AG08395 (cell line): ENCODE data around the gene TFE3.

Source experiments
- DNase-seq: peaks from one replicate; pipeline ENCODE4 v3.0.0; 2012; ENCODE audit warnings: mixed read lengths, low spot score

The TFE3 gene

GRCh38 chrX:49043220-49043986 is at the start of gene TFE3:
TSS of gene TFE3 (minus strand) at chrX:49043357. CDS start at chrX:49043226, 131 bp downstream.
- DNase-seq = peak; percentile 93

GRCh38 chrX:49089553-49089952 is 46.4 kb upstream of the TFE3 start:
- DNase-seq = no peak

- DNase-seq = no peak
Observed at GRCh38 chrX:49082271-49082871, 39.2 kb upstream of the TFE3 start.

DNA sequence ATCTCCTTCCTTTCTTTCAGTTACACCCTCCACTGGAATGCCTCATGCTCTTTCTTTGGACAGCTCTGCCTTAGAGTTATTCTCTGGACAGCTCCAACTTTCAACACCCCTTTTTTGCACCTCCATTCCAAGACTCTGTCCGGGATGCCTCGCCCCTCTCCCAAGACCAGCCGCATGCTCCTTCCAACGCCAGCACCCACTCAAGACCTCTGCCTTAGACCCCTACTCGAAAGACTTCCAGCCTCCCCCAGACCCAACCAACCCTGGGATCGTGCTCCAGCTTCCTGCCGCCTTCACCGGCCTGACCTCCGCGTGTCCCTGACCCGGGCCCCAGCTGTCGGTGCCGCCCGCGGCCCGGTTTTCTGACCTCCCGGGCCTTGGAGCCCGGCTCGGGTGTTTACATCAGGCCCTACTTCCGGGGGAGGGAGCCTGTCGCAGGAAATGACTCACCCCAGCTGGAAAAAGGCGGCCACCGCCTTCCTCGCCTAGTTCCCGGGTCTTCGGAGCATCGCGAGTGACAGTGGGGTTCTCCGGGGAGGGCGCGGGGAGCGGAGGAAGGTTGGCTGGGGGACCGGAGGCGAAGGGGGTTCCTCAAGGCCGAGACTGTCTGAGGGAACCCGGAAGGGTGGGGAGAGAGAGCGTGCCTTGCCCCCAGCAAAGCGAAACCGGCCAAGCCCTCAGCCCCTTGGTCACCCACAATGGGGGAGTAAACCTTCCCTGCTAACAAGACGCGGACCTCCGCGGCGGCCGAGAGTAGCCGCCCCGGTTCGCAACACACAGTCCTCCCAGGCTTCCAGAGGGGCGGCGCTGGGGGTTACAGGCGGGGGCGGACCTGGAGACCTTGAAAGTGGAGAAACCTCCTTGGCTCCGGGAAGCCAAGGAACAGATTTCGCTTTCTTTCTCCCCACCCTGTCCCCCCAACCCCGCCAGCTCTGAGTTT is 36.6 kb upstream of the TFE3 start, which contains the start of gene WDR45:
Gene WDR45 (minus strand): TSS at position 399 of the 940 bp plus-strand sequence. CDS start 1,792 bp downstream, outside the sequence.
- DNase-seq = peak; percentile 80

DNA sequence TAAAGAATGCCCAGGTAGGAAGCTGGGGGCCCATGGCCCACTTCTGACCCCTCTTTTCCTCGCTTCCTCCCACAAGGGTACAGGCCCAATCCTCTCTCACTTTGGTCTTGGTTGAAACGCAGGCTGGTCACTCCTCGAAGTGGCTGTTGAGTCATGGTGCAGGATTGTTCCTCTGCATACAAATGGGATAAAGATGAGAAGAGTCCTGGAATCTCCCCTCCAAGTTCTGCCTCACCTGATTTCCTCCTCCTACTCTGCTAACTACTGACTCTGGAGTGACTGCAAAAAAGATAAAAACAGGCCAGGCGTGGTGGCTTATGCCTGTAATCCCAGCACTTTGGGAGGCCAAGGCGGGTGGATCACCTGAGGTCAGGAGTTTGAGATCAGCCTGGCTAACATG is 34.8 kb upstream of the TFE3 start:
- no peak for DNase-seq

DNA sequence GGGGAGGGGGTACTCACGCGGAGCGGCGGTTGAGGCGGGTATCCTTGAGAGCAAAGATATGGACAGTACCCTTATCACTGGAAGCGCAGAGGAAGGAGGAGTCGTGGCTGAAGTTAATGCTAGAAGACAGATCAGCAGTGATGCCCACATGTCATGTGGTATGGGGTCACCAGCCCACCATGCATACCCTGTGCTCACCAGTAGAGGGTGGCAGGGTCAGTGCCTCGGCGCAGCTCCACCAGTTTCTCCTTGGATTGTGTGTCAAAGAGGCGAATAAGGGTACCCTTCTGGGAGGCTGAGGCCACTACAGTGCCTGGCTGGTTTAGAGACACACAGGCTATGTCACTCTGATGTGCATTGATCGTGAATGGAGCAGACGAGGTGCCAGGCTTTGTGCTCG is 32.2 kb upstream of the TFE3 start:
- DNase-seq = no peak

GRCh38 chrX:49073601-49074575 is 30.7 kb upstream of the TFE3 start, which contains the start of gene PRAF2:
TSS of gene PRAF2 (minus strand) at chrX:49074002. CDS start at chrX:49073987, 15 bp downstream.
- peak; percentile 89 for DNase-seq

DNA sequence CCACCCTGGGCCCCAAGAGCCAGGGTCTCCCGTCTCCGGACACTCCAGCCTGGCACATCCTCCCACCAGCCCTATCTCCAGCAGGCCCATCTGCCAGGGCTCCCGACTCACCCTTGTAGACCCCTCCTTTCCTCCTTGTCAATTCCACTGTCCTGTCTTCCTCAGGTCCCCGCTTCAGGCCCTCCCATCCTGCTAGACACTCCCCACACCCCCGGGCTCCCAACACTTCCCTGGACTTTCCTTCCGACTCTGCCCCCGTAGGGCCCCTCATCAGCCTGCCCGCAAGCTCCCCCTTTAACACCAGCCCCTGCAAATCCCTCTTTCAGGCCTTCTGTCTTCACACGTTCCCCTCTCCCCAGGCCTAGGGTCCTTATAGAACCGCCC is 29.5 kb upstream of the TFE3 start:
- DNase-seq = no peak

GRCh38 chrX:49071877-49072711 is 28.9 kb upstream of the TFE3 start:
- DNase-seq = peak; percentile 64

DNA sequence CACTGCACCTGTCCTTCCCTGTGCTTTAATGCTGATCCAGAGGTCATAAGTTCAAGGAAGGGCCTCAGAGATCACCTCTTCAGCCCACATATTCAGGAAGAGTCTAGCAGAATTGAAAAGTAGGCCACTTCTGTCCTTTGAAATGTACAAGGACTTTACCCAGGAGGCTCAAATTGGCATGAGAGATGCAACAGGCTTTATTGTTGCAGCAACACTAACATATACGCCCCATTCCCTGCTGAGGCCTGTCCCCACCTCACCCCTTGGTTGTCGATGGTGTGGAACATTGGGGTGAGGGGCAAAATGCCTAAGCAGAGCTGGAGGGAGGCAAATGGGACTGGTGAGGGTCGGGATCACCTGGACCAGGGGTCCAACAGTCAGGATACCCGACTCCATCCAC is 27.8 kb upstream of the TFE3 start:
- no peak for DNase-seq

- no peak for DNase-seq
Observed at GRCh38 chrX:49069038-49069437, 25.9 kb upstream of the TFE3 start.

DNA sequence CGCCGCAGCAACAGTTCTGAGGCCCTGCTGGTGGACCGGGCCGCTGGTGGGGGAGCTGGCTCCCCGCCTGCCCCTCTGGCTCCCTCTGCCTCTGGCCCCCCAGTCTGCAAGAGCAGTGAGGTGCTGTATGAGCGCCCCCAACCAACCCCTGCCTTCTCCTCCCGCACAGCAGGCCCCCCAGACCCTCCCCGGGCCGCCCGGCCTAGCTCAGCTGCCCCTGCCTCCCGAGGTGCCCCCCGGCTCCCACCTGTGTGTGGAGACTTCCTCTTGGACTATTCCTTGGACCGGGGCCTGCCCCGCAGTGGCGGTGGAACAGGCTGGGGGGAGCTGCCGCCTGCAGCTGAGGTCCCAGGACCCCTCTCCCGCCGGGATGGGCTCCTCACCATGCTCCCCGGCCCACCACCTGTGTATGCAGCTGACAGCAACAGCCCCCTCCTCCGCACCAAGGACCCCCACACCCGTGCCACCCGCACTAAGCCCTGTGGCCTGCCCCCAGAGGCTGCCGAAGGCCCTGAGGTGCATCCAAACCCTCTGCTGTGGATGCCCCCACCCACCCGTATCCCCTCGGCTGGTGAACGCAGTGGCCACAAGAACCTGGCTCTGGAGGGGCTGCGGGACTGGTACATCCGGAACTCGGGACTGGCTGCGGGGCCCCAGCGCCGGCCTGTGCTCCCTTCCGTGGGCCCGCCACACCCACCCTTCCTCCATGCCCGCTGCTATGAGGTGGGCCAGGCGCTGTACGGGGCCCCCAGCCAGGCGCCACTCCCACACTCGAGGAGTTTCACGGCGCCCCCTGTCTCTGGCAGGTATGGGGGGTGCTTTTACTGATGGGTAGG is 24.3 kb upstream of the TFE3 start:
- DNase-seq = no peak

GRCh38 chrX:49066690-49067089 is 23.5 kb upstream of the TFE3 start:
- DNase-seq = no peak

DNA sequence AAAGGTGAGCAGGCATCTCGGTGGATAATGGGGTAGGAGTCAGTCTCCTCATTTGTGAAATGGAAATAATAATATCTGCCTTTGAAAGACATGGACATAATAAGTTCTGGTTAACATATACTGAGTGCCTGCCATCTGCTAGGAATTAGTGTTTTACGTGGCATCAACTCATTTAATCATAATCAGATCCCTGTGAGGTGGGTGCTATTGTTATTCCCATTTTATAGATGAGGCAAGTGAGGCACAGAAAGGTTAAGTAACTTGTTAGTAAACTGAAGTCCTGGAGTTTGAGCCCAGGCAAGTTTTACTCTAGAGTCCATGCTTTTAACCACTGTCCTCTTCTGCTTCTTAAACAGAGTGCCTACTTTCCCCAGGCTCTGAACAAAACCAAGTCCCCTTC is 23.1 kb upstream of the TFE3 start:
- no peak for DNase-seq

DNA sequence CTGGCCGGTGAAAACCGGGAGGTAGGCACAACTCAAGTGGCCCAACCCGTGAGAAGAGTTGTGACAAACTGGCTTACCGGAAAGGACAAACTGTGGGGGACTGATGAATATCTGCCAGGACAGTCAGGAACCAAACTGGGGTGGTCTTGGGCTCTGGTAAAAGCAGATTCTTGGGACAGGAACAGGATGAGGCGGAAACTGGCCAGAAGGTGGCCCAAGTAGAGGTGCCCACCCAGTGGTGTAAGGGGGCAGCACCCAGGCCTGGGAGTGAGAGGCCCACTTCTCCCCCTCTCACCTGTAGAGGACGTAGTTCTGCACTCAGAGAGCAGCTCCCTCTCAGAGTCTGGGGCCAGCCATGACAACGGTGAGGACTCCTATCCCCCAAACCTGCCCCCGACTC is 21.6 kb upstream of the TFE3 start:
- no peak for DNase-seq

DNA sequence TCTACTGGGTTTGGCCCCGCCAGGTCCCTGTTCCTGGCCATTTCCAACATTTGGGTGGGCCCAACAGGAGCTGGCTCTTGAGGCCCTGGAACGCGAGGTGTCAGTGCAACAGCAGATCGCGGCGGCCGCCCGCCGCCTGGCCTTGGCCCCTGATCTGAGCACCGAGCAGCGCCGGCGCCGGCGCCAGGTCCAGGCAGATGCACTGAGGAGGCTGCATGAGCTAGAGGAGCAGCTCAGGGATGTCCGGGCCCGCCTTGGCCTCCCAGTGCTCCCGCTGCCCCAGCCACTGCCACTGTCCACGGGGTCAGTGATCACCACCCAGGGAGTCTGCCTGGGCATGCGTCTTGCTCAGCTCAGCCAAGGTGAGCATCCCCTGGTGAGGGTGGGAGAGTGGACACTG is 21.1 kb upstream of the TFE3 start:
- no peak for DNase-seq

DNA sequence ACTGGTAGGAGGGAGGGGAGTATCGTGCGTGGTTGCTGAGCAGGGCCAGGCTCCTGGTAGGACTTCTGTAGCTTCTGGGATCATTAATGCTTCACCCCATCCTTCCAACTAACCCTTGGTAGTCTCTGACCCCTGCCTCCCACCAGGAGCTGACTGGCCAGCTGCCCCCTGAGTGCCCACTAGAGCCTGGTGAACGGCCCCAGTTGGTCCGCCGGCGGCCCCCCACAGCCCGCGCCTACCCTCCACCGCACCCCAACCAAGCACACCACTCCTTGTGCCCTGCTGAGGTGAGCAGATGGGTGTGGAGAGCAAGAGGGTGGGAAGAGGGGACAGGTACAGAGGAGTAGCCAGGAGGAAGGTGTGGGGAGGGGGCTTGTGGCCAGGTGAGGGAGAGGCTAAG is 20.6 kb upstream of the TFE3 start:
- no peak for DNase-seq

- DNase-seq = no peak
Observed at GRCh38 chrX:49061916-49062315, 18.8 kb upstream of the TFE3 start.

DNA sequence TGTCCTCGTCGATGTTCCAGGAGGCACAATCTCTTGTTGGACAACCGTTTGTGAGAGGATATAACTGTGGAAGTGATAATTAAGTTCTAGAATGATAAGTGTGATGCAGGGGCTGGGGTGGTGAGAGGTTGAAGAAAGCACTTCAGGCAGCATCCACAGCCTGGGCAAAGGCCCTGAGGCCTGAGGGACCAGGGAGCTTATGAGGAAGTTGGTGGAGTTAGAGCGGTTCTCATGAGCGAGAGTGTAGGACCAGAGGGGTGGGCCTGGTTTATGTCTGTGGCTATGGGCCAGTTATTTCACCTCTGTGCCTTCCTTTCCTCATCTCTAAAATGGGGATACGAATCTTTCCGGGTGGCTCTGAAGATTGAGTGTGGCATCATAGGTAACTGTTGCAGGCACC is 18.3 kb upstream of the TFE3 start:
- no peak for DNase-seq
